Nephron (organoid): Measurements from ENCODE around the gene RNH1.
A peak's percentile ranks its signal among the peaks of the same experiment; 100 is the strongest.
"Not testable (repeated sequence)": the region's sequence is repeated elsewhere in the genome, so short reads cannot be mapped to it uniquely, and the experiment has no call there.

Source experiments
- H3K27ac Mint-ChIP-seq, 3 experiments: 2 replicates each; pipeline ENCODE4 v1.8.0; 2020; ENCODE audit warnings: mixed read lengths in 3 of 3, mild to moderate bottlenecking in 2 of 3, moderate library complexity in 1 of 3
- H3K27me3 Mint-ChIP-seq: 2 replicates; pipeline ENCODE4 v1.8.0; 2021; ENCODE audit warnings: low read depth, mild to moderate bottlenecking, moderate library complexity, mixed read lengths
- H3K36me3 Mint-ChIP-seq: 2 replicates; pipeline ENCODE4 v1.8.0; 2020; ENCODE audit warnings: low read depth, mixed read lengths
- H3K4me1 Mint-ChIP-seq: 2 replicates; pipeline ENCODE4 v1.8.0; 2020; ENCODE audit warnings: mixed read lengths
- H3K4me3 Mint-ChIP-seq, 3 experiments: 2 replicates each; pipeline ENCODE4 v1.8.0; 2020; ENCODE audit warnings: mild to moderate bottlenecking in 3 of 3, mixed read lengths in 3 of 3, moderate library complexity in 2 of 3
- H3K9me3 Mint-ChIP-seq: 2 replicates; pipeline ENCODE4 v1.8.0; 2020; ENCODE audit warnings: mixed read lengths
- CTCF ChIP-seq, 3 experiments: fragments of 200-600 bp; sonication (generic); IDR thresholded peaks; one replicate each; pipeline ENCODE4 v1.5.0; 2021; ENCODE audit warnings: antibody characterized with exemption in 3 of 3; ENCODE audit not compliant: unreplicated experiment in 3 of 3

RNH1 gene

GRCh38 chr11:472272-472671 lies 34.8 kb downstream of the RNH1 start:
- Mint-ChIP-seq H3K36me3 (no peaks in the 10 kb centered on the region), H3K27ac (no peak overlapping the region), H3K4me3 (no peak overlapping the region), H3K27me3 (no peaks in the 10 kb centered on the region), H3K9me3 (no peaks in the 10 kb centered on the region), H3K4me1 (peaks cover 35% of the 10 kb centered on the region)
- TF ChIP-seq CTCF (IDR thresholded peaks at IDR 0.05; ENCODE audit: unreplicated experiment in 3 of 3), result peak in 2 of 3 experiments; percentile 15 to 19

GRCh38 chr11:471468-472145 lies 35.4 kb downstream of the RNH1 start:
- no peak overlapping the region for H3K4me3 Mint-ChIP-seq
- H3K27ac Mint-ChIP-seq, result no peak overlapping the region
- peaks cover 29% of the 10 kb centered on the region for H3K4me1 Mint-ChIP-seq
- H3K9me3 Mint-ChIP-seq, result no peaks in the 10 kb centered on the region
- no peaks in the 10 kb centered on the region for H3K27me3 Mint-ChIP-seq
- no peak for TF ChIP-seq CTCF (IDR thresholded peaks at IDR 0.05; ENCODE audit: unreplicated experiment in 3 of 3)
- H3K36me3 Mint-ChIP-seq, result peaks cover 2% of the 10 kb centered on the region

- H3K27me3 Mint-ChIP-seq, result no peaks in the 10 kb centered on the region
- H3K4me1 Mint-ChIP-seq, result peaks cover 24% of the 10 kb centered on the region
- TF ChIP-seq CTCF (IDR thresholded peaks at IDR 0.05; ENCODE audit: unreplicated experiment in 3 of 3), result peak in 1 of 3 experiments; percentile 12
- H3K9me3 Mint-ChIP-seq, result no peaks in the 10 kb centered on the region
- peak overlapping the region; percentile 81 to 96 (median 89) for H3K27ac Mint-ChIP-seq
- H3K4me3 Mint-ChIP-seq, result peak overlapping the region; percentile 13 to 60 (median 29)
- H3K36me3 Mint-ChIP-seq, result peaks cover 11% of the 10 kb centered on the region
Observed at GRCh38 chr11:469684-470560, 37.1 kb downstream of the RNH1 start.

GRCh38 chr11:469026-469683 lies 37.9 kb downstream of the RNH1 start:
- H3K27me3 Mint-ChIP-seq, result not testable (repeated sequence)

GRCh38 chr11:468493-468892 lies 38.5 kb downstream of the RNH1 start:
- H3K27me3 Mint-ChIP-seq, result no peaks in the 10 kb centered on the region
- H3K36me3 Mint-ChIP-seq, result peaks cover 11% of the 10 kb centered on the region
- H3K27ac Mint-ChIP-seq, result peak overlapping the region; percentile 87 to 96 (median 89)
- peaks cover 24% of the 10 kb centered on the region for H3K4me1 Mint-ChIP-seq
- H3K9me3 Mint-ChIP-seq, result no peaks in the 10 kb centered on the region
- H3K4me3 Mint-ChIP-seq, result peak overlapping the region in 1 of 3 experiments; percentile 62
- no peak for TF ChIP-seq CTCF (IDR thresholded peaks at IDR 0.05; ENCODE audit: unreplicated experiment in 3 of 3)

More at GRCh38 chr11:469026-469683, 37.9 kb downstream of the RNH1 start:
- H3K27ac Mint-ChIP-seq, result peak overlapping the region; percentile 87 to 96 (median 89)
- peaks cover 11% of the 10 kb centered on the region for H3K36me3 Mint-ChIP-seq
- not testable (repeated sequence) for H3K9me3 Mint-ChIP-seq
- peaks cover 24% of the 10 kb centered on the region for H3K4me1 Mint-ChIP-seq
- peak overlapping the region; percentile 13 to 60 (median 29) for H3K4me3 Mint-ChIP-seq

- TF ChIP-seq CTCF (IDR thresholded peaks at IDR 0.05; ENCODE audit: unreplicated experiment in 3 of 3), result no peak
- Mint-ChIP-seq H3K9me3 (no peaks in the 10 kb centered on the region), H3K27me3 (no peaks in the 10 kb centered on the region), H3K4me1 (peaks cover 24% of the 10 kb centered on the region), H3K4me3 (peak overlapping the region in 2 of 3 experiments; percentile 5 to 62), H3K27ac (peak overlapping the region; percentile 87 to 96 (median 89)), H3K36me3 (peaks cover 11% of the 10 kb centered on the region)
Observed at GRCh38 chr11:468036-468435, 39.0 kb downstream of the RNH1 start.
